ENCODE results near the gene MBL2.

Gene MBL2

GRCh38 chr10:52740155-52740549, 32.4 kb downstream of the MBL2 start:
- no peak for DNase-seq

- no peak for DNase-seq
Observed at GRCh38 chr10:52739380-52740154, 33.0 kb downstream of the MBL2 start.

GRCh38 chr10:52738951-52739350, 33.6 kb downstream of the MBL2 start:
- DNase-seq, result no peak

- DNase-seq, result peak; percentile 30
Observed at GRCh38 chr10:52729271-52730104, 43.1 kb downstream of the MBL2 start.

- no peak for DNase-seq
Observed at GRCh38 chr10:52720018-52720417, 52.6 kb downstream of the MBL2 start.

Data from right kidney (tissue), 1 donor.